HG02642 (cell line): Measurements from ENCODE around the gene PRRC2B.

Source experiments
- ATAC-seq: cut with Tn5 transposase; IDR thresholded peaks from one replicate; pipeline ENCODE4 v1.9.1; 2021; ENCODE audit warnings: mild to moderate bottlenecking; ENCODE audit not compliant: unreplicated experiment, poor library complexity

Gene PRRC2B

GRCh38 chr9:131406563-131407436 lies 12.9 kb downstream of the PRRC2B start:
- ATAC-seq, result no peak

GRCh38 chr9:131407717-131408195 lies 13.9 kb downstream of the PRRC2B start:
- no peak for ATAC-seq

DNA sequence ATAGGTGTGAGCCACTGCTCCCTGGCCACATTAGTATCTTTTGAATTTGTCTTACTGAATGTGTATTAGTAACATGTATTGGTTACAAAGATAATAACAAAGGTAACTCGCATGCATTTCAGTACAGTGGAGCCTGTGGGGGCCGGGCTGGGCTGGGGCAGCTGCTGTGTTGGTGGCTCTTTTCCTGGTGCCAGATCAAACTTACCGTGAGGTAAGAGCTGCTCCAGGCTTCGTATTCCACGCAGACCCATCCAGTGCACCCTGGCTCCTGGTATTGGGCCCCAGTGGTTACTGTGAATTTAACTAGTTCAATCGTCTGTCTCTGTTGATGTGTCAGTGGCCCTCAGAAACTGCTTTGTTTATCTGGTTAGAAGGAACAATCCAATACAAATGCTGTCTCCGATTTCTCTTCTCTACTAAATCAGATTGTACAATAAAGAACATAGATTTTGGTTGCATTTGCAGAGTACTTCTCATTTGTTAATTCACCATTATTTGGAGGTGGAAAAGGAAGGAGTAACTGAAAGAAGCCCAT lies 15.6 kb downstream of the PRRC2B start:
- no peak for ATAC-seq

DNA sequence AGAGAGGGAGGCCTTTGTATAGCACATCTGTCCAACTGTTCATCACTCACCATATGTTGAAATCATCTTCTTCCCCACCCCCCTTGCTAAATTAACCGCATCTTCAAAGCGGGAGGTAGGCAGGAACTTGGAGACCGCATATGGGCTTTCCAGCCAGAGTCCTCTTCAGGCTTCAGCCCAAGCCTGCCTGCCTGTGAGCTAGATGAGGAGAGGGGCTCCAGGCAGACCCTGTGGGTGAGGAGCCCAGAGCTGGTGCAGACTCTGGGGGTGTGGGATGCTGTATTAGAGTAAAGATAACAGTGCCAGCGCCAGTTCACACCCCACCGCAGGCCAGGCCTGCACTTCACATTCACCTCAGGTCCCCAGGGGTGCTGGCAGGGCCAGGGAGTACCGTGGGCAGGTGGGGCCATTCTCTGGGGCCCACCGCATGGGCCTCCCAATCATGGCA lies 16.2 kb downstream of the PRRC2B start:
- ATAC-seq, result no peak

DNA sequence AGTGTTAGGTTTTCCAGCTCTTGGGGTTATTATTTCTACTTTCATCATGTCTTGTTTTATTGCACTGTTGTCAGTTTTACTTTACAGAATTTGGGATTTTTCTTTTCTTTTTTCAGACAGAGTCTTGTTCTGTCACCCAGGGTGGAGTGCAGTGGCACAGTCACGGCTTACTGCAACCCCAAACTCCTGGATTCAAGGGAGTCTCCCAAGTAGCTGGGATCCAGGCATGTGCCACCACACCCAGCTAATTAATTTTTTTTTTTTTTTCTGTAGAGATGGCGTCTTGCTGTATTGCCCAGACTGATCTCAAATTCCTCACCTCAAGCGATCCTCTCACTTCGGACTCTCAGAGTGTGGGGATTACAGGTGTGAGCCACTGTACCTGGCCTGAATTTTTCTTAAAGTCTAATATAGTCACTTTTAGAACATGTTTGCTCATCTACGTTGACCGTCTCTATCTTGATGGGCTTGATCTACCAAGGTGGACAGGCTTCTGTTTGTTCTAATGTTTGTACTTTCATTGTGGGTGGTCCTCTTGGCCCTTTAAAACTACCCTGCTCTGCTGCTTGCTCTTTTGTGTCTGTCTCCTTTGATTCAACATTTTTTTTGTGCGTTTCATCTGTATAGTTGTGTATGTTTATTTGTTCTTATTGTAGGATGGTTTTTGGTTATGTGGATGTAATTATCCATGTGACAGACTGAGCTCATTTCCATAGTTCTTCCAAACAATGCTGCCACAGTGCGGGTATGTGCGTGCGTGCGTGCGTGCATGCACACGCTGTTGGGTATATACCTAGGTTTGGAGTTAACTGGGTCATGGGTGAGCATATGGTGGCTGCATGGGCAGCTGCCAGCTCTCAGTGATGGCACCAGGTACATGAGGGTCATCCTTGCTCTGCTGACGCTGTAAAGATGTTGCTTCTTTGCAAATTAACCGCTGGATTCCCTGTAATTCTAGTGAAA lies 18.1 kb downstream of the PRRC2B start:
- no peak for ATAC-seq

GRCh38 chr9:131416509-131416908 lies 22.6 kb downstream of the PRRC2B start:
- ATAC-seq, result no peak

- ATAC-seq, result no peak
These were observed 23.6 kb downstream of the PRRC2B start for GRCh38 chr9:131417264-131418142.

GRCh38 chr9:131418143-131419025 lies 24.5 kb downstream of the PRRC2B start:
- ATAC-seq, result no peak

DNA sequence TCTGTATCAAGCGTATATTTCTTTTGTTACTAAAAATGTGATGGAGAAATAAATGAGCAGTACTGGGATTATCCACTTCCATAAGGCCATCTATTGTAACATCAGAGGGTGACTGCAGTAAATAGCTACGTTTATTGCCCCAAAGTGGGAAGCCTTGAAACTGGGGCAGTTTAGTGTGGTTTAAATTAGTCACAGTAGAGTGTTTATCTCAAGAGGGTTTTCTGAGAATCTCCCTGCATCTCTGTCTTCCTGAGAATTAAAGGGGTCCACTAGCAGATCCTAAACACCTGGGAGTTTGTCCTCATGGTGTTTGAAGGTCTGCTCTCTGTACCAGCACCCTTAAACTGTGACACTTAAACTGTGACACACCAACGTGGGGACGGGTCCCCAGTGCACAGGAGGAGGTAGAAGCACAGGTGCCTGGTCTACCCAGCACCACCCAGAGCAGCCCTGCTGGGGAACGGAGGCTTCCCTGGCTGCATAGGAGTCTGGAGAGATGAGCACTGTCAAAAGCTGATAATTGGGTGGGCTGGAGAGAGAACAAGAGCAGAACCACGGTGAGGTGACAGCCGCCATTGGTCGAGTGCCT lies 25.2 kb downstream of the PRRC2B start:
- no peak for ATAC-seq

- no peak for ATAC-seq
These were observed 25.8 kb downstream of the PRRC2B start for GRCh38 chr9:131419716-131420115.

- no peak for ATAC-seq
These were observed 27.2 kb downstream of the PRRC2B start for GRCh38 chr9:131420980-131421624.

DNA sequence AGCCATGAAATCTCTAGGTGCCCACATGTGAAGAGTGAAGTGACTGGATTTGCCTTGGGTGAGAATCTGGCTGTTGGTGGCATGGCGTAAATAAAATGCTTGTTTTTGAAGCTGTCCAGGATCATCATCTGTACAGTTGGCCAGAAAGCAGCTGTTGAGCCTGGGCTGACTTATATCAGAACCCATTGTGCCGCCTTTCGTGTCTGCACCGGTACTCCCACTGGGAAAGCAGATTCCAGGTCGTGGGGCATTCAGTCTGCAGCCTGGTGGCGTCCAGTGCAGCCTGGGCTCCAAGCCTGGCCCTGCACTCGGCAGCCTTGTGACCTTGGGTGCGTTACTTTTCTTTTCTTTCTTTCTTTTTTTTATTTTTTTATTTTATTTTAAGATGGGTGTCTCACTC lies 27.8 kb downstream of the PRRC2B start:
- ATAC-seq, result no peak

DNA sequence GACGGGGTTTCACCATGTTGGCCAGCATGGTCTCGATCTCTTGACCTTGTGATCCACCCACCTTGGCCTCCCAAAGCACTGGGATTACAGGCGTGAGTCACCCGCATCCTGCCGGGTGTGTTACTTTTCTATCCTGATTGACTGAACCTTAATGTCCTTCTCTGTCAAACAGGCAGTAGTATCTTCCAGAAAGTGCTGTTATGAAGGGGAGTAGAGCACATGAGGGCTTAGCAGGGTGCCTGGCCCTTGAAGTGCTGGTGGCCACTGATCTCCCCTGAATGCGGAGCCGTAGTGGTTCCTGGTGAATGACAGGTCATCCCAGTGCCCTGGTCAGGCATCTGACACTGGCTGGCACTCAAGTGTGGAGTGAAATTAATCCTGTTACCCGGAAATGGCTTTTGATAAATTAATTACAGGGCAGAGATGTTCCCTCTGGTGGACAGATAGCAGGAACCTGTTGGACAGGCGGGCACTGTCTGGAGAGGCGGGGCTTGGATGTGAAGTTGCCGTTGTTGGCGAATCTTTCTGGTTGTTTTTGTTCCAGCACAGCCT lies 28.4 kb downstream of the PRRC2B start:
- ATAC-seq, result no peak

- no peak for ATAC-seq
These were observed 29.3 kb downstream of the PRRC2B start for GRCh38 chr9:131423171-131423581.

DNA sequence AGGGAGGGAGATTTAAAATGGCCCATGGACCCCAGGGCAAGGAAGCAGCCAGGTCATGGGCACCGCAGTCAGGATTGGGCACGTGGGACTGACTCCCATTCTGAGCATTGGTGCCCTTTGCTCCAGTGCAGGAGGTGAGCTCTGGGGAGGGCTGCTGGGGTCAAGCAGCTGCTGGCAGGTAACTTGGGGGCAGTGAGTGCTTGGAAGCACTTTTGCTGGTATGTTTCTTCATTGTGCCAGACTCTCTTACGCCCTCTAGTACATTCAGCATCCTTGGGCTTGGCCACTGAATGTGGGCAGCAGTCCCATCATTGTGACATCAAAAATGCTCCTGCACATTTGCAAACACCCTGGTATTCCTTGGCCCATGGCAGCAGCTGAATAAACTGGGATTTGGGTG lies 32.7 kb downstream of the PRRC2B start:
- no peak for ATAC-seq

GRCh38 chr9:131429121-131430012 lies 35.5 kb downstream of the PRRC2B start:
- ATAC-seq, result no peak

DNA sequence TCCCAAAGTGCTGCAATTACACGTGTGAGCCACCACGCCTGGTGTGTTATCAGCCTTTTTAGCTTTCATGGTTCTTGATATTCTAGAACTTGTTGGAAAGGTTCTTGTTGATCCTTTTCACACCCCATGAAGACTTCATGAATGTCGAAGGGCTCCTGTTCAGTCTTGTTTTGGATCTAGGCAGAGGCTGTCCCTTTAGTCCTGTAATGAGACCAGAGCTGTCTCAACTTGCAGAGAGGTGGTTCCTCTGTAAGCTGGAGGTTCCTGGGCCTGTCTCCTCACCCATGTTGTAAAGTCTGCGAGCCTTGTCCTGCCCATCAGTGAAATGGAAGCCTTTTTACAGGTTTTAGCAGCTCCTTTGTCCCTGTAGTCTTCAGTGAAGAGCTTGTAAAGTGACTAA lies 38.2 kb downstream of the PRRC2B start:
- ATAC-seq, result no peak
